H1 (cell line): ENCODE measurements around the gene LRP1-AS.

ENCODE experiments used
- CEBPB ChIP-seq: IDR thresholded peaks from 2 replicates; pipeline ENCODE4 v1.6.1; 2012; ENCODE audit warnings: low read depth, low read length
- CHD1 ChIP-seq: IDR thresholded peaks from 2 replicates; pipeline ENCODE4 v1.6.1; 2012; ENCODE audit warnings: low read depth, low read length, improper control_type of control experiment
- E2F6 ChIP-seq: IDR thresholded peaks from 2 replicates; pipeline ENCODE4 v1.6.1; 2012; ENCODE audit warnings: inconsistent platforms
- EZH2 ChIP-seq: fragments of 200-600 bp; sonication (generic); IDR thresholded peaks from 2 replicates; pipeline ENCODE4 v1.7.1; 2012; ENCODE audit warnings: low read depth, mild to moderate bottlenecking, moderate library complexity, low read length, inconsistent platforms; ENCODE audit not compliant: severe bottlenecking
- GTF2F1 ChIP-seq: IDR thresholded peaks from 2 replicates; pipeline ENCODE4 v1.6.1; 2012; ENCODE audit warnings: low read depth, low read length, improper control_type of control experiment, borderline replicate concordance
- HDAC2 ChIP-seq, 2 experiments: fragments of 300-600 bp in 1 of 2; sonication (generic) in 1 of 2; IDR thresholded peaks; 2 replicates each; pipeline ENCODE4 v1.6.1; 2011 to 2012; ENCODE audit warnings: low read depth in 2 of 2, low read length in 2 of 2, mild to moderate bottlenecking in 2 of 2, moderate library complexity in 2 of 2, borderline replicate concordance in 1 of 2, inconsistent platforms in 1 of 2
- KDM5A ChIP-seq: fragments of 200-600 bp; IDR thresholded peaks from 2 replicates; pipeline ENCODE4 v1.7.1; 2012; ENCODE audit warnings: mild to moderate bottlenecking, low read length, inconsistent platforms, mixed read lengths
- POLR2A ChIP-seq, 2 experiments: IDR thresholded peaks; 1 replicate in 1 of 2; 2 replicates in 1 of 2; pipeline ENCODE4 v1.6.1; 2011; ENCODE audit warnings: low read depth in 2 of 2, low read length in 2 of 2, mild to moderate bottlenecking in 2 of 2; ENCODE audit errors: control extremely low read depth in 1 of 2
- RFX5 ChIP-seq: IDR thresholded peaks from 2 replicates; pipeline ENCODE4 v1.6.1; 2011; ENCODE audit warnings: low read depth, low read length, improper control_type of control experiment, borderline replicate concordance
- SP1 ChIP-seq: IDR thresholded peaks from 2 replicates; pipeline ENCODE4 v1.6.1; 2011; ENCODE audit warnings: low read depth, low read length
- TAF1 ChIP-seq: IDR thresholded peaks from 2 replicates; pipeline ENCODE4 v1.6.1; 2011; ENCODE audit warnings: mild to moderate bottlenecking, low read depth, low read length
- TAF7 ChIP-seq: optimal IDR thresholded peaks from 2 replicates; pipeline ENCODE3; 2011; ENCODE audit warnings: low read depth, mild to moderate bottlenecking, inconsistent platforms, low read length, moderate library complexity, borderline replicate concordance
- TF ChIP-seq, protein P1 (sequence below), 3 experiments: IDR thresholded peaks; 1 replicate in 2 of 3; 2 replicates in 1 of 3; pipeline versions ENCODE4 v1.5.1 to v1.6.1; 2011; ENCODE audit warnings: low read length in 3 of 3, mild to moderate bottlenecking in 3 of 3, inconsistent platforms in 2 of 3, low read depth in 1 of 3, moderate library complexity in 1 of 3; ENCODE audit not compliant: insufficient read depth in 1 of 3; ENCODE audit errors: control extremely low read depth in 1 of 3
- TF ChIP-seq, protein P2 (sequence below): fragments of 300-600 bp; sonication (generic); IDR thresholded peaks from 2 replicates; pipeline ENCODE4 v1.7.1; 2012; ENCODE audit warnings: low read length, moderate library complexity, mild to moderate bottlenecking, inconsistent platforms; ENCODE audit not compliant: insufficient replicate concordance

- TF ChIP-seq TAF7 (no peak), TAF1 (no peak), CEBPB (no peak), SP1 (no peak), EZH2 (no peak), CHD1 (no peak), RFX5 (no peak), GTF2F1 (no peak), POLR2A (IDR thresholded peaks at IDR 0.05; ENCODE audit: control extremely low read depth in 1 of 2, low read depth in 2 of 2, low read length in 2 of 2) (no peak), E2F6 (no peak), HDAC2 (IDR thresholded peaks at IDR 0.05; ENCODE audit: borderline replicate concordance in 1 of 2, low read depth in 2 of 2, low read length in 2 of 2) (no peak), KDM5A (no peak)
- TF ChIP-seq, protein P1, sequence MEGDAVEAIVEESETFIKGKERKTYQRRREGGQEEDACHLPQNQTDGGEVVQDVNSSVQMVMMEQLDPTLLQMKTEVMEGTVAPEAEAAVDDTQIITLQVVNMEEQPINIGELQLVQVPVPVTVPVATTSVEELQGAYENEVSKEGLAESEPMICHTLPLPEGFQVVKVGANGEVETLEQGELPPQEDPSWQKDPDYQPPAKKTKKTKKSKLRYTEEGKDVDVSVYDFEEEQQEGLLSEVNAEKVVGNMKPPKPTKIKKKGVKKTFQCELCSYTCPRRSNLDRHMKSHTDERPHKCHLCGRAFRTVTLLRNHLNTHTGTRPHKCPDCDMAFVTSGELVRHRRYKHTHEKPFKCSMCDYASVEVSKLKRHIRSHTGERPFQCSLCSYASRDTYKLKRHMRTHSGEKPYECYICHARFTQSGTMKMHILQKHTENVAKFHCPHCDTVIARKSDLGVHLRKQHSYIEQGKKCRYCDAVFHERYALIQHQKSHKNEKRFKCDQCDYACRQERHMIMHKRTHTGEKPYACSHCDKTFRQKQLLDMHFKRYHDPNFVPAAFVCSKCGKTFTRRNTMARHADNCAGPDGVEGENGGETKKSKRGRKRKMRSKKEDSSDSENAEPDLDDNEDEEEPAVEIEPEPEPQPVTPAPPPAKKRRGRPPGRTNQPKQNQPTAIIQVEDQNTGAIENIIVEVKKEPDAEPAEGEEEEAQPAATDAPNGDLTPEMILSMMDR (IDR thresholded peaks at IDR 0.05; ENCODE audit: control extremely low read depth in 1 of 3, insufficient read depth in 1 of 3, low read depth in 1 of 3, low read length in 3 of 3) = no peak
- TF ChIP-seq, protein P2, sequence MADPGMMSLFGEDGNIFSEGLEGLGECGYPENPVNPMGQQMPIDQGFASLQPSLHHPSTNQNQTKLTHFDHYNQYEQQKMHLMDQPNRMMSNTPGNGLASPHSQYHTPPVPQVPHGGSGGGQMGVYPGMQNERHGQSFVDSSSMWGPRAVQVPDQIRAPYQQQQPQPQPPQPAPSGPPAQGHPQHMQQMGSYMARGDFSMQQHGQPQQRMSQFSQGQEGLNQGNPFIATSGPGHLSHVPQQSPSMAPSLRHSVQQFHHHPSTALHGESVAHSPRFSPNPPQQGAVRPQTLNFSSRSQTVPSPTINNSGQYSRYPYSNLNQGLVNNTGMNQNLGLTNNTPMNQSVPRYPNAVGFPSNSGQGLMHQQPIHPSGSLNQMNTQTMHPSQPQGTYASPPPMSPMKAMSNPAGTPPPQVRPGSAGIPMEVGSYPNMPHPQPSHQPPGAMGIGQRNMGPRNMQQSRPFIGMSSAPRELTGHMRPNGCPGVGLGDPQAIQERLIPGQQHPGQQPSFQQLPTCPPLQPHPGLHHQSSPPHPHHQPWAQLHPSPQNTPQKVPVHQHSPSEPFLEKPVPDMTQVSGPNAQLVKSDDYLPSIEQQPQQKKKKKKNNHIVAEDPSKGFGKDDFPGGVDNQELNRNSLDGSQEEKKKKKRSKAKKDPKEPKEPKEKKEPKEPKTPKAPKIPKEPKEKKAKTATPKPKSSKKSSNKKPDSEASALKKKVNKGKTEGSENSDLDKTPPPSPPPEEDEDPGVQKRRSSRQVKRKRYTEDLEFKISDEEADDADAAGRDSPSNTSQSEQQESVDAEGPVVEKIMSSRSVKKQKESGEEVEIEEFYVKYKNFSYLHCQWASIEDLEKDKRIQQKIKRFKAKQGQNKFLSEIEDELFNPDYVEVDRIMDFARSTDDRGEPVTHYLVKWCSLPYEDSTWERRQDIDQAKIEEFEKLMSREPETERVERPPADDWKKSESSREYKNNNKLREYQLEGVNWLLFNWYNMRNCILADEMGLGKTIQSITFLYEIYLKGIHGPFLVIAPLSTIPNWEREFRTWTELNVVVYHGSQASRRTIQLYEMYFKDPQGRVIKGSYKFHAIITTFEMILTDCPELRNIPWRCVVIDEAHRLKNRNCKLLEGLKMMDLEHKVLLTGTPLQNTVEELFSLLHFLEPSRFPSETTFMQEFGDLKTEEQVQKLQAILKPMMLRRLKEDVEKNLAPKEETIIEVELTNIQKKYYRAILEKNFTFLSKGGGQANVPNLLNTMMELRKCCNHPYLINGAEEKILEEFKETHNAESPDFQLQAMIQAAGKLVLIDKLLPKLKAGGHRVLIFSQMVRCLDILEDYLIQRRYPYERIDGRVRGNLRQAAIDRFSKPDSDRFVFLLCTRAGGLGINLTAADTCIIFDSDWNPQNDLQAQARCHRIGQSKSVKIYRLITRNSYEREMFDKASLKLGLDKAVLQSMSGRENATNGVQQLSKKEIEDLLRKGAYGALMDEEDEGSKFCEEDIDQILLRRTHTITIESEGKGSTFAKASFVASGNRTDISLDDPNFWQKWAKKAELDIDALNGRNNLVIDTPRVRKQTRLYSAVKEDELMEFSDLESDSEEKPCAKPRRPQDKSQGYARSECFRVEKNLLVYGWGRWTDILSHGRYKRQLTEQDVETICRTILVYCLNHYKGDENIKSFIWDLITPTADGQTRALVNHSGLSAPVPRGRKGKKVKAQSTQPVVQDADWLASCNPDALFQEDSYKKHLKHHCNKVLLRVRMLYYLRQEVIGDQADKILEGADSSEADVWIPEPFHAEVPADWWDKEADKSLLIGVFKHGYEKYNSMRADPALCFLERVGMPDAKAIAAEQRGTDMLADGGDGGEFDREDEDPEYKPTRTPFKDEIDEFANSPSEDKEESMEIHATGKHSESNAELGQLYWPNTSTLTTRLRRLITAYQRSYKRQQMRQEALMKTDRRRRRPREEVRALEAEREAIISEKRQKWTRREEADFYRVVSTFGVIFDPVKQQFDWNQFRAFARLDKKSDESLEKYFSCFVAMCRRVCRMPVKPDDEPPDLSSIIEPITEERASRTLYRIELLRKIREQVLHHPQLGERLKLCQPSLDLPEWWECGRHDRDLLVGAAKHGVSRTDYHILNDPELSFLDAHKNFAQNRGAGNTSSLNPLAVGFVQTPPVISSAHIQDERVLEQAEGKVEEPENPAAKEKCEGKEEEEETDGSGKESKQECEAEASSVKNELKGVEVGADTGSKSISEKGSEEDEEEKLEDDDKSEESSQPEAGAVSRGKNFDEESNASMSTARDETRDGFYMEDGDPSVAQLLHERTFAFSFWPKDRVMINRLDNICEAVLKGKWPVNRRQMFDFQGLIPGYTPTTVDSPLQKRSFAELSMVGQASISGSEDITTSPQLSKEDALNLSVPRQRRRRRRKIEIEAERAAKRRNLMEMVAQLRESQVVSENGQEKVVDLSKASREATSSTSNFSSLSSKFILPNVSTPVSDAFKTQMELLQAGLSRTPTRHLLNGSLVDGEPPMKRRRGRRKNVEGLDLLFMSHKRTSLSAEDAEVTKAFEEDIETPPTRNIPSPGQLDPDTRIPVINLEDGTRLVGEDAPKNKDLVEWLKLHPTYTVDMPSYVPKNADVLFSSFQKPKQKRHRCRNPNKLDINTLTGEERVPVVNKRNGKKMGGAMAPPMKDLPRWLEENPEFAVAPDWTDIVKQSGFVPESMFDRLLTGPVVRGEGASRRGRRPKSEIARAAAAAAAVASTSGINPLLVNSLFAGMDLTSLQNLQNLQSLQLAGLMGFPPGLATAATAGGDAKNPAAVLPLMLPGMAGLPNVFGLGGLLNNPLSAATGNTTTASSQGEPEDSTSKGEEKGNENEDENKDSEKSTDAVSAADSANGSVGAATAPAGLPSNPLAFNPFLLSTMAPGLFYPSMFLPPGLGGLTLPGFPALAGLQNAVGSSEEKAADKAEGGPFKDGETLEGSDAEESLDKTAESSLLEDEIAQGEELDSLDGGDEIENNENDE = no peak
Observed at GRCh38 chr12:57096748-57097553, 50.5 kb downstream of the LRP1-AS start.
